Measurements from ENCODE around the gene DNAJC10.
"Not testable (repeated sequence)": the region's sequence is repeated elsewhere in the genome, so short reads cannot be mapped to it uniquely, and the experiment has no call there.

Gene DNAJC10

GRCh38 chr2:182726473-182726872, 10.4 kb downstream of the DNAJC10 start:
- DNase-seq (ENCODE audit: low read depth): no peak

DNA sequence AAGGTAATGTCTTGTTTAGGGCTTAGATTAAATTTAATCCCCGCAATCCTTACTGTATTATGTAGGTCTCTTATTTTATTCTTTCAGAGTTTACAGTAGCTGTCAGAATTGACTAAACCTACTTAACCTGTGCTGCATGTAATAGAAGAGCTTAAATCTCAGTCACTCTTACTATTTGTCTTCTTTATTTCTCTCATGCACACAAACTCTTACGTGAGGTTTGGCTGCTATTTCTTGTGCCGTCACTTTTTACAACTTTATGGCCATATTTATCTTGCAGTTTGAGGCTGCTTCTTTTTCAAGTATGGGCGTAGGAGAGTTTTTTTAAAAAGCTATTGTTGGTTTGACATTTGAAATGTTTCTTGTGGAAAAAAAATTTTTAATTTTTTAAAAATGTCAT, 12.0 kb downstream of the DNAJC10 start:
- DNase-seq (ENCODE audit: low read depth): no peak

DNA sequence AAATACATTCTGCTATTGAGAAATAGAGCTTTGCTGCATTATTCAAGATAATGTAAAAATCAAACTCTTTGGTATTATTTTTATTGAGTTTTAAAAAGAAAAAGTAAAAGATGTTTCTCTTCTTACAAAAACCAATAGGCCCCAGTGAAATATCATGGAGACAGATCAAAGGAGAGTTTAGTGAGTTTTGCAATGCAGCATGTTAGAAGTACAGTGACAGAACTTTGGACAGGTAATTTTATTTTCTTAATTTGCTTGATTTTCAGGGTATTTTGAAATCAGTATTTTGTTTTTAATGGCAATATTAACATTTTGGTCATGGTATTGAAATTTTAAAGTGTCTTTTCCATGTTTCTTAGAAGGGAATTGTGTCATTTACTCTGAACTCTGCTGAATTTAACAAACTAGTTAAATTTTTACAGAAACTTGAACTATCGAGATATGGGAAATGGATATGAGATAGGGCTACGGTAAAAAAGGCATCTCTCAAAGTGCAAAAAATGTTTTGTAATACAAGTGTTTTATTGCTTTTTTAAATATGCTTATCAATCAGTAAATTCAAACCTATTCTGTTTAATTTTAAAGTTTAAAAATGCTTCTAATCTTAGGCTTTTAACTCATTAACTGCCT, 13.8 kb downstream of the DNAJC10 start:
- no peak for DNase-seq (ENCODE audit: low read depth)

DNA sequence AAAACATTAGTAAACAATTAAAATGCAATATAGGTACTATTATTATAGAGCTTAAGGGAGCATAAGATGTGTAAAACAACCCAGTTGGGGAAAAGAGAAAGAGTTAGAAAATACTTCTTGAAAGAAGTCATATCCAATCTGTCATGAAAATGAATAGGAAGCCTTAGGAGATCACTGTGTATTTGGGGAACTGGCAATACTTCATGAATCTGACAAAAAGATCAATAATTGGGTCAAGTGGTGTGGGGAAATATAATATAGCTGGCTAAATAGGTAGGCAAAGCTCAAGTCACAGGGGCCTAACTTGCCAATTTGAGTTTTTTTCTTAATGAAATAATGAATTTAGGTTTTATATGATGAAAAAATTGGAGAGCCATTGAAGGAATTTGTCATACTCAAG, 14.4 kb downstream of the DNAJC10 start:
- no peak for DNase-seq (ENCODE audit: low read depth)

GRCh38 chr2:182732736-182733135, 16.7 kb downstream of the DNAJC10 start:
- DNase-seq (ENCODE audit: low read depth): no peak

DNA sequence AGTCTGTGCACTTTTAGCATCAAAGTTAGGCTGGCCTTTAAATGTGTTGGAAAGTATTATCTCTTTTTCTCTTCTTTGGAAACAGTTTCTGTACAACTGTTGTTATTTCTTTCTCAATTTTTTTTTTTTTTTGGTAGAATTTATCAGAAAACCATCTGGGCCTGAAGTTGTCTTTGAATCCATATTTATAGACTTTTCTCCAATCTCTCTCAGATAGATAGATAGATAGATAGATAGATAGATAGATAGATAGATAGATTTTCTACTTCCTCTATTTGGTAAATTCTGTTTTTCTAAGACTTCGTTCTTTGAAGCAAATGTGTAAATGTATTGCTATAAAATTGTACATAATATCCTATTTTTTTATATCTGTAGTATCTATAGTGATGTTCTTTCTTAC, 17.5 kb downstream of the DNAJC10 start:
- DNase-seq (ENCODE audit: low read depth): no peak

DNA sequence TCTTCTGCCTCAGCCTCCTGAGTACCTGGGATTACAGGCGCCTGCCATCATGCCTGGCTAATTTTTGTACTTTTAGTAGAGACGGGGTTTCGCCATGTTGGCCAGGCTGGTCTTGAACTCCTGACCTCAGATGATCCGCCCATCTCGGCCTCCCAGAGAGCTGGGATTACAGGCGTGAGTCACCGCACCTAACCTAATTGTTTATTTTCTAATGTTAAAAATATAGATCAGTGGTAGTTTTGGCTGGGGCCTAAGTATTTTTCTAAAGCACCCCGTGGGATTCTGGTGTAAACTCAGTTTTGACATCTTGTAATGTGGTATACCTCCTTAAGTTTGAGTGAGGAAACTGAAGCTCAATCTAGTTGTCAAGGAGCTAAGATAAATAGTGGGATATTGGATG, 20.8 kb downstream of the DNAJC10 start:
- DNase-seq (ENCODE audit: low read depth): not testable (repeated sequence)

DNA sequence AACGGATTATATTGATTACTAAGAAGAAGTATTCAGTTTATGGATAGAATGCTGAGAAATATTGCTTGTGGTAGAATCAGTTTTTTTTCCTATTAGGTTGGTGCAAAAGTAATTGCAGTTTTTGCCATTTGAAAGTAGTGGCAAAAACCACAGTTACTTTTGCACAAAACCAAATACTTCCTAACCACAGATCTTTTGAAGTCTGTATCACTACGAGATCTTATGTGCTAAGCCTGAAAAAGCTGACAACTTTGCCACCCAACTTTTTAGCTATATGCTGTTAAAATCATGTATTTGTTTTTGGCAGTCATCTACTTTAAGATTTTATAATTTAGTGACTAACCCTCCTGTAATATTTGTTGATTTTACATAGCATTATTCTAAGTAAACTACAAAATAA, 24.6 kb downstream of the DNAJC10 start:
- DNase-seq (ENCODE audit: low read depth): no peak

DNA sequence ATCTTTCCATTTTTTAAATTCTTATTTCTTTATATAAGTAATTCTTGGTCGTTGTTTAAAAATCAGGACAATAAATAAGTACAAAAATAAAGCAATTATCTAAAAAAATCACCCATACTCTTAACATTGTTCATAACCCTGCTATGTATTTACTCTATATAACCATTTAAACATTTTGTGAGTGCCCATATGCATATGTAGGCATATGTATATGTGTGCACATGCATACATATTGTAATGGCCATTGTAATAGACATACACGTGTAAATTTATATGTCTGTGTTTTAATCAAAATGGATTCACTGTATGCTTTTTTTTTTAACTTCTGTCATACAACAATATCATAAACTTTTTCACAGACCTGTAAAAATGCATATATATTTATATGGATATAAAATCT, 25.6 kb downstream of the DNAJC10 start:
- DNase-seq (ENCODE audit: low read depth): no peak

- no peak for DNase-seq (ENCODE audit: low read depth)
Measured at GRCh38 chr2:182744490-182744889, 28.4 kb downstream of the DNAJC10 start.

DNA sequence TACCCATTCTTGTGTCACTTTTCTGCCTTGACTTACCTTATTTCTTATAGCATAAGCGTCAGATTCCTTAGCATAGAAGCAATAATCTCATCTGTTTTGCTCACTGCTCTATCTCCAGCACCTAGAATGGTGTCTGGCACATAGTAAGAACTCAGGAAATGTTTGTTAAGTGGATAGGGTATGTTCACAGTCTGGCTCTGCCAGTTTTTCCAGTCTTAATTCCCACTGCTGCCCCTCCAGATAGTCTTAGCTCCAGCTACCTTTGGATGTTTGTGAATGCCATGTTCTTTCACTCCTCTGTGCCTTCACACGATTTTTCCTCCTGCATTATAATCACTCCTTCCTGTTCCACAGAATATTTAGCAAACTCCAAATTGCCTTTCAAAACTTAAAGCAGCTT, 29.0 kb downstream of the DNAJC10 start:
- DNase-seq (ENCODE audit: low read depth): no peak

- DNase-seq (ENCODE audit: low read depth): not testable (repeated sequence)
Measured at GRCh38 chr2:182745894-182746293, 29.8 kb downstream of the DNAJC10 start.

DNA sequence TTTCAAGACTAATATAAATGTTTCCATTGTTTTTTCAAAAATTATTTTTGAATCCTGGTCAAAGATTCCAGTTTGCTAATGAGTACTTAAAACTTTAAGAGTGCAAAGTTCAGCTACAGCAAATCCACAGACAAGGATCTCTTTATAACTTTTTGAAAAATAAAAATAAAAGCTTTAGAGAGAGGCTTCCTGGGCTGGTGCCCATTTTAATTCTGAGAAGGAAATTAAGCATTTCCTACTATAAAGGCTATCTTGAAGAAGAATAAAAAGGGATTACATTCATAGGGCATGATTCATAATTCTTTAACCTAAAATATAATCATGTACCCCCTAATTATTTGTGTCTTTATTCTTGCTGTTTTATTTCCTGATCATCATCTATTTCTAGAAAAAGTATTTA, 38.2 kb downstream of the DNAJC10 start:
- DNase-seq (ENCODE audit: low read depth): no peak

- DNase-seq (ENCODE audit: low read depth): no peak
Measured at GRCh38 chr2:182758379-182758778, 42.3 kb downstream of the DNAJC10 start.

GRCh38 chr2:182761903-182762302, 45.8 kb downstream of the DNAJC10 start:
- no peak for DNase-seq (ENCODE audit: low read depth)

GRCh38 chr2:182763311-182763912, 47.4 kb downstream of the DNAJC10 start:
- no peak for DNase-seq (ENCODE audit: low read depth)

DNA sequence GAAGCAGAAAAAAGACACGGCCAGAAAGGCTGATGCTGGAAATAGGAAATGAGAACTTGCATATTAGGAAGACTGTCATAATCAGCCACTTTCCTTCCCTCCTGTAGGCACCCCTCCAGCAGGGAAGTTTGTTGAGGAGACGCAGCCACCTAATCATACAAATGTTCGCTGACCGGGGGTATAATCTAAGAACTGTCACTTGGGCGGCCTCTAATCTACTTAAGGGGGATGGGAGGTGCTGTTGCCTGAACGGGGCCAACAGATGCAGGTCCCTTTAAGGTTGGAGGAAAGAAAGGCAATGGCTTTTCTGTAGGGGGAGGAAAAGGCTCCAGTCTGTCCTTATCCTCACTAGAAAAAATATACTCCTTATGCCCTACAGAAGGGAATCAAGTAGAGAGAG, 50.6 kb downstream of the DNAJC10 start:
- no peak for DNase-seq (ENCODE audit: low read depth)

DNA sequence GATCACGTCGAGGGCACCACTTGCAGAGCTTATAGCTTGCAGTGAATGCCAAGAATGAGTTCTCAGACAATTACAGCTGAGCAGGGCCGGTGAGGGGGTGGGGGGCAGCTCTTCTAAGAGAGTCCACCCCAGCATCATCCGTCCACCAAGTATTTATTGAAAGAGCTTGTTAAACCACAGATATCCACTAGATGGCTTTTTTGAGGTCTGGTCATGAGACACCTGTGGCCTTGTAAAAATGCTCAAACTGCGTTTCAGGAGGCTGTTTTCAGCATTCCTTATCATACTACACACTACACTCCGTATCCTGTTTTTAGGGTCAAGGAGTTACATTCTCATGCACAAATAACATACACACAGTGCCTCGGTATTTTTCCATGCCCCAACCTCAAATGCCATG, 51.5 kb downstream of the DNAJC10 start:
- DNase-seq (ENCODE audit: low read depth): no peak

GRCh38 chr2:182768950-182769349, 52.9 kb downstream of the DNAJC10 start:
- DNase-seq (ENCODE audit: low read depth): not testable (repeated sequence)

- DNase-seq (ENCODE audit: low read depth): no peak
Measured at GRCh38 chr2:182779323-182779722, 63.3 kb downstream of the DNAJC10 start.

DNA sequence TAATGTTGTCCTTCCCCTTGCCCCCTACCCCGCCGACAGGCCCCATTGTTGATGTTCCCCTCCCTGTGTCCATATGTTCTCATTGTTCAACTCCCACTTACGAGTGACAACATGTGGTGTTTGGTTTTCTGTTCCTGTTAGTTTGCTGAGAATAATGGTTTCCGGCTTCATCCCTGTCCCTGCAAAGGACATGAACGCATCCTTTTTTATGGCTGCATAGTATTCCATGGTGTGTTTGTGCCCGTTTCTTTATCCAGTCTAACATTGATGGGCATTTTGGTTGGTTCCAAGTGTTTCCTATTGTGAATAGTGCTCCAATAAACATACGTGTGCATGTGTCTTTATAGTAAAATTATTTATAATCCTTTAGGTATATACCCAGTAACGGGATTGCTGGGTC, 65.0 kb downstream of the DNAJC10 start:
- not testable (repeated sequence) for DNase-seq (ENCODE audit: low read depth)

DNA sequence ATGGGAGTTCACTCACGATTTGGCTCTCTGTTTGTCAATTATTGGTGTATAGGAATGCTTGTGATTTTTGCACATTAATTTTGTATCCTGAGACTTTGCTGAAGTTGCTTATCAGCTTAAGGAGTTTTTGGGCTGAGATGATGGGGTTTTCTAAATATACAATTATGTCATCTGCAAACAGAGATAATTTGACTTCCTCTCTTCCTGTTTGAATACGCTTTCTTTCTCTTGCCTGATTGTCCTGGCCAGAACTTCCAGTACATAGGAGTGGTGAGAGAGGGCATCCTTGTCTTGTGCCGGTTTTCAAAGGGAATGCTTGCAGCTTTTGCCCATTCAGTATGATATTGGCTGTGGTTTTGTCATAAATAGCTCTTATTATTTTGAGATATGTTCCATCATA, 66.6 kb downstream of the DNAJC10 start:
- DNase-seq (ENCODE audit: low read depth): not testable (repeated sequence)

DNA sequence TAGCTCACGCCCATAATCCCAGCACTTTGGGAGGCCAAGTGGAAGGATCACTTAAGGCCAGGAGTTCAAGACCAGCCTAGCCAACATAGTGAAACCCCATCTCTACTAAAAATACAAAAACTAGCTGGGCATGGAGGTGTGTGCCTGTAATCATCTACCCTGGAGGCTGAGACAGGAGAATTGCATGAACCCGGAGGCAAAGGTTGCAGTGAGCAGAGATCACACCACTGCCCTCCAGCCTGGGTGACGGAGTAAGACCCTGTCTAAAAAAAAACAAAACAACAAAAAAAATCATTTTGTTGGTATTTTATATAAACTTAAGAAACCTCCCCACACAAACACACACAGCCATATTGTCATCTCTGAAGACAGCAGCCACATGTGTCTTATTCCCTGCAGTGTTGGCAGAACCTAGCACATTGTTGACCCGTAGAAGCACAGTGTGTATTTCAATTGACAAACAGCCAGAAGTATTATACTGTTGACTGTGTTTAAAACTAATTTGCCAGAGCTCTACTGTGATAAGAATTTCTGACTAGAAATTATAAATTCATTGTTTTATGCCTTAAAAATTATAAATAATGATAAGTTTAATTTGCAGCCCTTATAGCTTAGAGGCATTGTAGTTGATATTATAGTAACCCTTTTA, 68.1 kb downstream of the DNAJC10 start:
- no peak for DNase-seq (ENCODE audit: low read depth)

DNA sequence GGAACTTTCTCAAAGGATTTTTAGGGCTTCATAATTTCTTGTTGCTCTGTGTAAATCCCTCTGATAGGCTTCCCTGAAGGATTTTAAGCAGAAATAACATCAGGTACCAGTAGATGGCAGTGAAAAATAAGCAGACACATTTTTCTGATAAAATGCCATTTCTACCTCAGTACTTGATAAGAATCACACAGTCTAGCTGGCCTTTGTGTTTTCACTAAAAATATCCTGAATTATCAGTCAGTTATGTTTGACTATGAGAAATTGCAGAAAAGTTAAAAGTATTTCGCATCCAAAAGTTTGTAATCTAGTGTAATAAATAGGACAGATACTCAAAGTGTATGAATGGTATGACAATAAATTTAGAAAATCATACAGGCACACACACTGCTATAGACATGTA, 68.7 kb downstream of the DNAJC10 start:
- no peak for DNase-seq (ENCODE audit: low read depth)
